NCI-H128 (cell line): Measurements from ENCODE around the gene FAM222A.

Experiments
- DNase-seq: peaks from one replicate; lab custom pipeline; 2025; ENCODE audit not compliant: unreplicated experiment; lab: John Stamatoyannopoulos, UW

The FAM222A gene

DNA sequence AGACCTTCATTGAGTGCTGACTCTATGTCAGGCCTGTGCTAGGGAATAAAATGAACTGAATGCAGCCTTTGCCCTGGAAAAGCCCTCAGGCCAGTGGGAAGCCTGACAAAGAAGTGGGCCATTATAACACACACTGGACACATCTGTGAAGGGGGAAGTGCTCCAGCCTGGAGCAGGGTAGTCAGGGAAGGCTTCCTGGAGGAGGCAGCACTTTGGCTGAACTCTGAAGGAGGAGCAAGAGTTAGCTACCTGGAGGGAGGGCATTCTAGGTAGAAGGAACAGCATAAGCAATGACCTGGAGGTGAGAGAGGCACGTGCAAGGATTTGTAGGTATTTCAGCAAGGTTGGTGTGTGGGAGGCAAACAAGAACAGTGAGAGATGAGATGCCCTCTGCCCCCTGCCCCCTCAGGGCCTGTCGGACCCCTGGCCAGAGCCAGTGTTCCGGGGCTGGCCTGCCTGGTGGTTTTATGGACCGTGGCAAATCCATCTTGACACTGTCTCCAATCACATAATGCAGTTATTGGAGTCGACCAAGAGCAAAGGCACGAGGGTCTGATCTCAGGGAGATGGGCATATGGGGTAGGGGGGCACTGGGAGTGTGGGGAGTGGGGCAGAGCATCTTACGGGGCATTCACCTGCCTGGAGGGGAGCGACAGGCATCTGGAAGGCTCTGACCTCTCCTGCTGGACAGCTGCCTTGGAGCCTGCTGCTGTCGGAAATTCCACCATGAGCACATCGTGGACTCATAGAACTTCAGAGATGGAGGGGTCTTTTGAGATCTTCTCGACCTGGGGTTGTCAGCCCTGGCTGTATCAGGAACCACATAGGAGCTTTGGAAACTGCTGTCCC, 2.7 kb upstream of the FAM222A start:
- DNase-seq, result no peak

DNA sequence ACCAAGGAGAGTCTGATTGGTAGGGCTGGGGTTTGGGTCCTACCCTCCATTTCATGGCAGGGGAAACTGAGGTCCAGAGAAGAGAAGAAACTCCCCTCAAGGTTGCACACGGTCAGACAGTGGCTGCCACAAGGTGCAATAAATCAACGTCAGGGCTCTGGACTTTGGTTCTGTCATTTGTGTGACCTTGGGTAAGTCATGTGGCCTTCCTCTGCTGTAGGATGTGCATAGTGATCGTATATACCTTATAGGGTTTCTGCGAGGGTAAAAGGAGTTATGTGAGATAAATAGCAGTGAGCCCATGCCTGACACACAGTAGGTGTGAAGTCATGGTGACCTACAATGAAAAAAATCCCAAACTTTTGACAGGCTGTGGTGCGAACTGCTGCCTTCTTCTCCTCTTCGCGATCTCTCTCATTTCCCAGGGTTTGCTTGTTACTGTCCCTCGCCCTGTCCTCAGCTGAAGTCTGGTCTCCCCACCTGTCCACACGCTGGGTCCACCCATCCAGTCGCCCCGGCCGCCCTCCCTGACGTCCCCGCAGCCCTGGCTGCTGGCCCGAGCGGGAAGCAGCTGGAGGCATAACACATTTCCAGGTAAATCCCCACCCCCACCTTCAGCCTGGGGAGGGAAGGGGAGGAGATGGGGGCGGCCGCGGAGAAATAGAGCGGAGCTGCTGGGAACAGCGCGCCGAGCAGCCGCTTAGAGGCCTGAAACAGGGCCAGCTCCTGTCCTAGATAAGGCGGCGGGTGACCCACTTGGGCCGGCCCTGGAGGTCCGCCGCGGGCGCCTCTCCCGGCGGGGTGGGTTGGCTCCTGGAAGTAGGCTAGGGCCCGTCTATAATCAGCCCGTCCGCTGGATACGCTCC, 1.8 kb upstream of the FAM222A start:
- no peak for DNase-seq

DNA sequence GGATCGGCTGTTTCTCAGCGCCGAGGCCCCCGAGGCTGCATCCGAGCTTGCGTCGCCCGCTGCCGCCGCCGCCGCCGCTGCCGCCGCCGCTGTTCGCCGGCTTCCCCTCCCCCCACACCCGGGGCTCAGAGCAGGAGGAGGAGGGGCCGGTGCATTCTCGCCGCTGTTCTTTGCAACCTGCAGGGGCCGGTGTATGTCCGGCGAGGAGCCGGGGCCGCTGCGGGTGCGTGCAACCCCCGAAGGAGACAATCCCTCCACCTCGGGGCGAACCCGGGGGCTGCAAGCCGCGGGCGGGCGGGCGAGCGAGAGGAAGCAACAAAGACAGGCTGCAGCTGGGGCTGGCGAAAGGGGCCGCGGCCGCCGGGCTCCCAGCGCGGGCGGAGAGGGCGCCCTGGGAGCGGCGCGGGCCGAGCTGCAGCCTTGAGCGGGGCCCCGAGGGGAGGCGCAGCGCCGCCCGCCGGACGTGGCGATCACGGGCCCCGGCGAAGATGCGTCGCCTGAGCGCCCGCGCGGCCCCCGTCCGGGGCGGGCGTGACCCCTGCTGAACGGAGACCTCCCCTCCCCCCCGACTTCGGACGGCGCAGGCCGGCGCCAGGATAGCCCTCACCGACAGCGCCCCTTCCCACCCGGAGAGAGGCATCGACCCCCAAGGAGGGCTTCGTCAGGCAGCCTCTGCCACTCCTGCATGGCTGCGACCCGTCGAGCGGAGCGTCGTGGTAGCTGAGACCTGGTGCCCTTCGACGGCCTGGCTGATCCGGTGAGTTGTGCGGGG, 702 bp downstream of the FAM222A start:
- no peak for DNase-seq

DNA sequence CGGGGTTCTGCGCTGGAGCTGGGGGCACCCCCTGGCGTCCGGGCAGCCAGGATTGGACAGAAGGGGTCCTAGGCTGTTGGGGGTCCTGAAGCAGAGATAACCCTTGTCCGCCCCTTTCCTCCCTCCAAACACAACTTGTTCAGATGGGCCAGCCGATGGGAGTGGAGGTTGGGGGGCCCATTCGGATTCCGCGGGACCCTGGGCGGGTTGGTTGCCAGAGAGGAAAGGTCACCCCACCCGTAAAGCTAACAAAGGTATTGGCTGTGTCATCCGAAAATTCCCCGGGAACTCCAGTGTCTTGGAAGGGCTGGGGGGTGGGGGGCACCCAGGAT, 1.3 kb downstream of the FAM222A start:
- DNase-seq, result no peak

DNA sequence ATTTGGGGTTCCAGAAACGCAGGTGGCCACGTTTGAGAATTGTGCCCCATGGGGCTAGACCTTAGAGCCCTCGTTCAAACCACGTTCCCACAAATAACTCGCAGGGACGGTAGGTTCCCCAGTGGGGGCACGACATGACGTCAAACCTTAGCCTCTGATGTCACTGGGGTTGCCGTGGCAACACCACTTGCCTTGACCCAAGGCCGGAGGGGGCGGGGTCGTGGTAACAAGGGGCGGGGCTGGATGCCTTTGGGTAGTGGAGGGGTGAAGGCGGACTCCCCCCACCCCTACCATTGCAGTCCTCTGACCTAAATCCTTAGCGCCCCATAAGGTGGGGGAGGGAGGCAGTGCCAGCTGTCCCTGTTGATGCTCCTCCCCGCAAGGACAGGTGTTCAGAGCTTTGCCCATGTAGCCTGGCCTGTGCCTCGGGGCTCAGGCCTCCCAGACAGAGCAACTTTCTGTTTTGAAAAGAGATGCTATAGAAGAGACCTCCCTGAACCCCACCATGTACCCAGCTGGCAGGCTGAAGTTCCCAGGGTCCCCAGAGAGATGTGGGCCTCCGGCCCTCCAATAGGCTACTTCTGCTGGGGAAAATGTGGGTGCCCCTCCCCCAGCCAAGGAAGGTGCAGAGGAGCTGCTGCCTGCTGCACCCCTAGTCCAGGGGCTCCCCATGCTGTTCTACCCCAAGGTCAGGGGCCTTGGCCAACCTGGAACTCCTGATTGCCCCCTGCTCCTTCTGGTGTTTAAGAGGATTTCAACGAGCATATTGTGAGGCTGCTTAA, 1.9 kb downstream of the FAM222A start:
- DNase-seq, result no peak

DNA sequence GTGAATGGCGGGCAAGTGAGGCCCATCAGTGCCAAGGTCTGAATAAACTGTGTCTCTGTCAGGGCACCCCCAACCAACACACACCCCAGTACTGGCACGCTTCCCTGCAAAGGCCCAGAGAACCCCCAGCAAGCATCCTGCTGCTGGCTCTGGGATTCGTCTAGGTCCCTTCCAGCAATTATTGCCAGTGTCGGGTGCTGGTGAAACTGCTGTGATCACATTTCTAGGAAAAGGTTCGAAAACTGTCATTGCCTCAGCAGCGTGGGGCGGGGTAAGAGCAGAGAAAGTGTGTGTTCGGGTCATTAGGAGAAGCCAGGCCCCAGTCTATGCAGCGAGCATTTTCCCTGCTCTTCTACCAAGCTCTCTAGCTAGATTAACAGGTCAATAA, 2.5 kb downstream of the FAM222A start:
- DNase-seq, result no peak

DNA sequence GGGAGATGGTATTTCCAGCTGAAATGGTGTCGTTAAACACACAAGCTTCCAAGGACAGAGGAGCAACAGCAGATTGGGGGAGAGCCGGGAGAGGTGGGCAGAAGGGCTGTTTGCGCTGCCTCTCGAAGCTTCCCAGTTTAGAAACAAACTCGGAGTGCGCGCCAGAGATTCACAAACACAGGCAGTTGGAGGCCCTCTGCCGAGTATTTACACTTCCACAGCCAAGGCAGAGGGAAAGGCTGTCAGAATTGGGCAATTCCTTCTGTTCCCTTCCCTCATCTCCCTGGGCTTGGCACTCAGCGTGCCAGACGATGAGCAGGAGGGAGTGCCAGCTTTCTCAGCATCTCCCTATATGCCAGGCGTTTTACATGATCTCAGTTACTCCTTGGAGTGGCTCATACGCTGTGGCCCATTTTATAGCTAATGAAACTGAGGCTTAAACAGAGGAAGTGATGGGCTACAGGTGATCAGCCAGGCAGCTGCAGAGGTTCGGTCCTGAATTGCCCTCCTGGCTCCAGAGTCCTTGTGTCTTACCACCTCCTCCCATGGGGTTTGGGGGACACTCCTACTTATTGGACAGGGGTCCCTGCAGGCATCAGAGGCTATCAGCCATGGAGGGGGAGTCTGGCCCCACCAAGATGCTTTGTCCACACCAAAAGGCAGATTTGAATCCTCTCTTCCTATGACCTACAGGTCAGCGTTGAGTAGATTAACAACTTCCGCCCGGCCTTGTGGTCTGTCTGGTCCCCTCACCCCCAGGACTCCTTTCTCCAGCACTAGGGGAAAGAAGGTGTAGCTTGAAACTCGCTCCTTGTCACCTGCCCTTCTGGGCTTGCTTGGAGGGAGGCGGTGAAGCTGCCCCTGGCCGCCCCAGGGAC, 3.1 kb downstream of the FAM222A start:
- no peak for DNase-seq

DNA sequence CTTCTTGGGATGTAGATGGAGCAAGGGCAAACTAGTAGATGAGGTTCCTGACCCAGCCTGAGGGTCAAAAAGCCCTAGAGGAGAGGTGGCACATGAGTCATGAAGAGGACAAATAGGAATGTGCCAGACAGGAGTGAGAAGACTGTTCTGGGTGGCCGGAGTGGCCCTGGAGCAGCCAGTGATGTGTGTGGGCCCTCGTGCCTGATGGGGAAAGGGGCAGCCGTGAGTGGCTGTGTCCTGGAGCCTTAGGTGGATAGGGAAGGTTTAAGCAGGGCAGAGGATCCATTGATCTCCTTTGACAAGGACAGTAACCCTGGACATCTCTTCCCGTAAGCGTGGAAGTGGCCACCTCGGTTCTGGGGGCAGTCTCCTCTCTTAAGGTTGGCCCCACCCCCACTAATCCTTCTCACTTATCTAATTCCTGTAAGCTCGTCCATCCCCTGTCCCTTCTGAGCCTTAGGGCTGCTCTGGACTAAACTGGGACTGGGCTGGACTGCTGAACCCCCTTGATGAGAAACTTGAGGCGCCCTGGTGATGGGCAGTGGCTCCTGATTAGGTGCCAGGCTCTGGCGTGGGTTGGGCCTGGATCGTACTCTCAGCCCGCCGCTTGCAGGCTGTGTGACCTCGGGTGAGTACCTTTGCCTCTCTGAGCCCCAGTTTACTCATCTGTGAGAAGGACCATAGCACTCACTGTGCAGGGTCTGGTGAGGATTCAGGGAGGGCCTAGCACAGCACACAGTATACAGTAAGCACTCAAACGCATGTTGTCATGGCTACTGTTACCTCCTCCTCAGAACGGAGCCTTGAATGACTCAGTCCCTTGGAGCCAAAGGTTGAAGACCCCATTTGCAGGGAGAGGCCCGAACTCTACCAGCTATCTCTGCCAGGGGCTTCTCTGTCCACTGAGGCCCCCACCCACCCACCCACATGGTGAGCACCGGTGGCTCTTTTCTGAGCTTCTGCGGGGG, 4.0 kb downstream of the FAM222A start:
- no peak for DNase-seq

DNA sequence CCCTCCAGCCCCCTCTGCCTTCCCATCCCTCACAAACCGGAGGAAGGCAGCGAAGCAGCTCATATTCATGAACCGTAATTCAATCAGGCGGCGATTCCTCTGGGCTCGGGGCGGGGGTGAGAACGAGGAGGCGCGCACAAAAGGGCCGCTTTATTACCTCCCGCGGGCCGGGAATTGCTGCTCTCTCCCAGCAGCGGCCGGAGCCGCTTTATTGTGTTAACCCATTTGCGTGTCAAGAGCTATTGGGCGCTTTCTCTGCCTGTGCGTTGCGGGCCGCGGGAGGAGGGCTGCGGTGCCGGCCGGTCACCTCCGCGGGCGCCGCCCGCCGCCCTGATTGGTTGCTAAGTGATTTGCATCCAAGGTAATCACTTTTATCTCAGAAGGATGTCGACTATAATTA, 4.8 kb downstream of the FAM222A start:
- DNase-seq, result no peak

DNA sequence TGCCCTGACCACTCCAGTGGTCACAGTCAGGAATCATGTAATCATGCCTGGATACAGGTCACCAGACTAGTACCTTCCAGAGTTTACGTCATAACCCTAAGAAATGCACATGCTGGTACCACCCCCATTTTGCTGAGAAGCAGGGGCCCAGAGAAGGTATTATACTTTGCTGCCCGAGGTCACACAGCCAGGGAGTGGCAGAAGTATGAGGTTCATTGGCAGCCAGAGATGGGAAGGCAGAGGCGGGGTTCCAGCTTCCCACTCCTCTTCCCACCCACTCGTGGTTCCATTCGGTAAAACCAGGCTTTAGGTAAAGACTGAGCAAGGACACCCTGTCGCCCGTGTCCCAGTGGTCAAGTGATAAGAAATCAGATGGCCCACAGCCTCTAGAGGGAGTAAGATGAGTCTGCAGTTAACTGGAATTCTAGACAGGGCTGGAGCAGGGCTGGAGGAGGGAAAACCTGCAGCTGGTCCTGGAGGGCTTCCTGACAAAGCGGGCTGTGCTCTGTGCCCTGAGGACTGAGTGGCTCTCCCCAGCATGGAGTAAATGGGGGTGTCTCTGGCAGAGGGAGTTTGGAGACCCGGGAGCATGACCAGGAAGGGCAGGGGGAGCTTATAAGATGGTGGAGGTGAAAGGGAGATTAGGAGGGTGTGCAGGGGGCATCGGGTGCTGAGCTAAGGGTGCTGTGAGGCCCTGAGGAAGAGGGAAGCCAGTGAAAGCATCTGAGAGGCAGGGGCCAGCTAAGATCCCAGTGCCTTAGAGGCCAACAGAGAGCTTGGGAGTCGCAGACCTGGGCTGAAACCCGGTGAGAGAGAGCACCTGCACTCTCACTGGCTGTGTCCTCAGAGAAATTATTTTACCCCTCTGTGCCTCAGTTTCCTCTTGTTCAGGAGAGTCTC, 5.7 kb downstream of the FAM222A start:
- no peak for DNase-seq

DNA sequence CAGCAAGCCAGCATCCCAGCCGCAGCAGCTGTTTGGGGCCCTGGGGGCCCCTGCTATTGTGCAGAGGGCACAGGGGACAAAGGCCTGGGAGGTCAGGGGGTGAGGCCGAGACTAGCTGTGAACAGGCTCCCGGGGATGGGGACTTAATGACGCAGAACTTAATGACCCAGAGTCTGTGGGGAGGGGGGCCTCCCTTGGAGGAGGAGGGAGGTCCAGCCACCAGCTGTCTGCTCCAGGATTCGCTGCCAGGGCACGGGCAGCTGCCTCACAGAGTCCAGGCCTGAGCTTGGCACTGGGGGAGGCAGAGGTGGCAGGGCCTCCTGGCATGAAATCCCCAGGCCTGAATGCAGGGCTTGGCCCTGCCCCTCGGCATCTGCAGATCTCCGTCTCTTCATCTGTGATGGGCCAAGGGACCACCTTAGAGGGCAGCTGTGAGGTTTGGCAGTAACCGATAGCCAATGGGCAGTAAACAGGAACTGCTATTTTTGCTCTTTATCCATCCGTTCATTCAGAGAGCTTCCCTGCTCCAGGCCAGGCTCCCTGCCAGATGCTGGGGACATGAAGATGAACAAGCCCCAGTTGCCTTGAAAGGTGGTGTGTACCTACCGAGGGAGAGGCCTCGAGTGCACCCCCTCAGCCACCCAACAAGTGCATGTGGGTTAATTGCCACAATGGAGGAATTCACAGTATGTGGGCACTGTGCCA, 6.7 kb downstream of the FAM222A start:
- DNase-seq, result no peak

DNA sequence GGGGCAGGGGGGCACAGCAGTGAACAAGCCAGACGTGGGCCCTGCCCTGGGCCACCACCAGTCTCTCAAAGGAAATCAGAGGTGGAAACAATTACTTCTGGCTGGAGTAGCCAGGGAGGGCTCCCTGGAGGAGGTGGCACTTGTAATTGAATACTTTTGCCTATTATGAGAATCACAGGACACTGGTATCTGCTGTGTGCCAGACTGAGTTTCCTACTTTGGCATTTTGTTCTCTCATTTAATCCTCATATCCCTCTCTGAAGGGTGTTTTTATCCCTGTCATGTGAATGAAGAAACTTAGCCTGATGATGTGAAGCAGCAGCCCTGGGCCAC, 7.2 kb downstream of the FAM222A start:
- DNase-seq, result no peak

DNA sequence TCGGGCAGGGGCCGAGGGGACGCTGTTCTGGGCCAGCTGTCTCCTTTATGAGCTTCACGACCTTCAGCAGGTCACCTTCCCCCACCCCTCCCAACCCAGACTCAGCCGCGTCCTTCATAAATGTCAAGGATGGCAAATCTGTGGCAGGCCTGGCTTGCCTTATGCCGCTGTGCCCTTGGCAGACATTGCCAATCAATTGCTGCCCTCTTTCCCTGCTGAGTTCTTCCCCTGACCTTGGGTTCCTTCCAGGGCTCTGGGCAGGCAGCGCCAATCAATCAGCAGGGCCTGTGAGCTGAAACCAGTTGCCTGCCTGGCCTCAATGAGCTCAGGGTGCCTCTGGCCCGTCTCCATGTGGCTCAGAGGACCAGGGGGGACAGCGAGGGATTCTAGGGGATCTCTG, 7.7 kb downstream of the FAM222A start:
- DNase-seq, result no peak

DNA sequence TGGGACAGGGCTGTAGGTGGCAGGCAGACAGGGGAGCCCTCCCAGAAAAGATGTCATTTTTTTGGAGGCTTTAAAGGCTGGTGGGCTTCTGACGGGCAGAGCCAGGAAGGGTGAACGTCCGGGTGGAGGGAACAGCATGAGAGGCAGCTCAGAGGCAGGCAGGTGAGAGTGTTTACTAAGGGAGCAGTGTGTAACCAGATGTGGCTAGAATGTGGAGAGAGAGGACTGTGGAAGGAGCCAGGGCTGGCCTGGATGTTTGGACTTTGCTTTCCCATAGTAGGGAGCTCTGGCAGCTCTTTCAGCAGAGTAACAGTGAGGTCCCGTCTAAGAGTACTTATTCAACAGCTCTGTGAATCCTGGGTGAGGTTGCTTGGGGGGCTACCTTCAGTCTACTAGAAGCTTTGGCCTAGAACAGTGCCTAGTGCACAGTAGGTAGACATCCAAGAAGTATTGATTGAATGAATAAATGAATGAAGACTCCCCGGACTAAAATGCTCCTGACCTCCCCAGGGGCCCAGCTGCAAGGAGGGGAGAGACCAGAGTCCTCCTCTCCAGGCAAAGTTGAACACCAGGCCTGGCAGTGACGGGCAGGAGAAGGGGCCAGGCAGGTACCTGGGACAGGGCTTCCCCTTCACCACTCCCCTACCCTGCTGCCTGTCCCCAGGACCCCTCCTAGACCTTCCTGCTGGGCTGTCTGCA, 8.5 kb downstream of the FAM222A start:
- DNase-seq, result no peak

DNA sequence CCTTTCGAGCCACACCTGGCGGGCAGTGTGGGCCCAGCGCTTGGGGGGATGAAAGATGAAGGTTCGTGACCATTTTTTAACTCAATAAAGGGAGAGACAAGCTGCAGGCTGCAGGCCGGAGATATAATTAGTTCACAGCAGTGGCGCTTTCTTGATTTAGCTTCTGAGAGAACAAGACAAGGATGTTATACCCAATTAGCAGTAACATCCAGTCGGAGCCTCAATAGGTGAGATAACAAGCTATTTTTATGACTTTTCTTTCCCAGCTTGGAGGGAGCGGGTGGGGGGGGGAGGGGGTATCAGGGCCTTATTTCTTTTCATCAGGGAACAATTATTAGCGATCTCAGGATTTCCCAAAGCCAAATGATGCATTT, 9.1 kb downstream of the FAM222A start:
- DNase-seq, result no peak

DNA sequence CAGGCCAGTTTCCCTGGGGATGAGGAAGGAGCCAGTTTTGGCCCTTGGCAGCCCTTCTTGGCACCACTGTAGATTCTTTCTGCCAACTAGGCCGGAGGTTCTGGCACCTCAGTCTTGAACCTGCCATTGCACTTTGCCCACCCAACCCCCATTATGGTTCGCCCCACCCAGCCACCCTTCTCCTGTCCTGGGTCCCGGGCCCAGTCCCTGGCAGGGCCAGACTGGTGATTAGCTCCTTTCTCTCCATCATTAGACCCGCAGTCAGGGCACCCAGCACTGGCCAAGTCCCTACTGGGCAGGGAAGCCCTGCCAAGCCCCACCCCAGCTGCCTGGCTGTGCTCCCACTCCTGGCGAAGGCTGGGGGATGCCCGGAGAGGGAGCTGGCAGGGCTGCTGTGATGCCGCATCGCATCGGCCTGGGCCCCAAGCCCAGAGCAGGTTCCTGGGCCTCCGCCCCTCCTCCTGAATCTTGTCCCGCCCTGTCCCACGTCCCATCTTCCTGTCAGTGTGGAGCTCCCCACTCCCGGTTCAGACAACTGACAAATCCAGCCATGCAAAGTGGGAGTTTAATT, 9.8 kb downstream of the FAM222A start:
- DNase-seq, result no peak
